ENCODE data around the gene GPRC5A.

GPRC5A gene

DNA sequence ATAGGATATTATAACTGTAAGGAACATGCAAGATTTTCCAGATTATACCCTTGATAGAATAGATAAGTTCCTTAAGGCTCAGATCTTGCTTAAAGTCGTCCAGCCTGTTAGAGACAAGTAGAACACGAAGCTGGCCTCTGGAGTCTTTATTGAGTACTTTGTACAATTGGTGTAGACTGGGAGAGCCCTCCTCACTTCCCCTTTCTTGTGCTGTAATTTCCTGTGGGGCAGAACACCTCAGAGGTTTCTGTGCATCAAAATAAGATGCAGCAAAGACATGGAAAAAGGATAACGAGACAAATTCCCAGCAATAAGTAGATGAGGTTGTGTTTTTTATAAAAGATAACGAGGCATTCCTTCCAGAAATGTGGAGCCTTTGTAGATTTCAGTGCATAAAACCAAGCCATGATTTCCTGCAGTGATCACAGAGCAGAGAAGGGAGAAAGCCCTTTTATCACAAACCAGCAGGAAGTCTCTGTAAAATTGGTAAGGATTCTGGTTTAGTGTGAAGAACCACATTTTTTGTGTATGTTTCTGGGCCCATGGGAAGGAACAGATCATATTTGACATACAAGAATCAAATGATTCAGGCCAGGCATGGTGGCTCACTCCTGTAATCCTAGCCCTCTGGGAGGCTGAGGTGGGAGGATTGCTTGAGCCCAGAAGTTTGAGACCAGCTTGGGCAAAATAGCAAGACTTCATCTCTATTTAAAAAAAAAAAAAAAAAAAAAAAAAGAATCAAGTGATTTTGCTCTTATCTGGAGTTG lies 18.0 kb downstream of the GPRC5A start:
- peak; percentile 27 for DNase-seq (ENCODE audit: low read depth)
- TF ChIP-seq, protein P1, sequence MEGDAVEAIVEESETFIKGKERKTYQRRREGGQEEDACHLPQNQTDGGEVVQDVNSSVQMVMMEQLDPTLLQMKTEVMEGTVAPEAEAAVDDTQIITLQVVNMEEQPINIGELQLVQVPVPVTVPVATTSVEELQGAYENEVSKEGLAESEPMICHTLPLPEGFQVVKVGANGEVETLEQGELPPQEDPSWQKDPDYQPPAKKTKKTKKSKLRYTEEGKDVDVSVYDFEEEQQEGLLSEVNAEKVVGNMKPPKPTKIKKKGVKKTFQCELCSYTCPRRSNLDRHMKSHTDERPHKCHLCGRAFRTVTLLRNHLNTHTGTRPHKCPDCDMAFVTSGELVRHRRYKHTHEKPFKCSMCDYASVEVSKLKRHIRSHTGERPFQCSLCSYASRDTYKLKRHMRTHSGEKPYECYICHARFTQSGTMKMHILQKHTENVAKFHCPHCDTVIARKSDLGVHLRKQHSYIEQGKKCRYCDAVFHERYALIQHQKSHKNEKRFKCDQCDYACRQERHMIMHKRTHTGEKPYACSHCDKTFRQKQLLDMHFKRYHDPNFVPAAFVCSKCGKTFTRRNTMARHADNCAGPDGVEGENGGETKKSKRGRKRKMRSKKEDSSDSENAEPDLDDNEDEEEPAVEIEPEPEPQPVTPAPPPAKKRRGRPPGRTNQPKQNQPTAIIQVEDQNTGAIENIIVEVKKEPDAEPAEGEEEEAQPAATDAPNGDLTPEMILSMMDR (IDR thresholded peaks at IDR 0.05; ENCODE audit: insufficient read depth, low read depth, low read length, missing control alignments): no peak
- no peak overlapping the region for H3K4me3 ChIP-seq (ENCODE audit: low read depth, low read length)

DNA sequence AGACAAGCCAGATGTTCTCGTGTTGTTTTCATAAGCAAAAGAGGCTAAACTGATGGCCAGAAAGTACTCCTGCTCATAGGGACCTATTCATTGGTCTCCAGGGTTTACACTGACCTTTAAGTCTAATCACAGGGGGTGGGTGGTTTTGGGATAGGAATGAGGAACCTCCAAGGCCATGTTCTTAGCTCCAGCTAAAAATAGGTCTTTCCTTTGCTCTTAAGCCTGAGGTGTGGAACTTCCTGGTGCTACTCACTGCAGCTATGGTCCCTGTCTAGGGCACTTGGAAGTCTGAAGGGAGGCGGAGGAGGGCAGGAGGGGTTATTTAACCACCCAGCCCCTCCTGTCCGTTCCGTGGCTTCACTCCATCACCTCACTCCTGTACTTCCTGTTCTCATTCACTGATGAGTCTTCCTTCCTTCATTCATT lies 18.6 kb downstream of the GPRC5A start:
- DNase-seq (ENCODE audit: low read depth): no peak
- no peak overlapping the region for H3K4me3 ChIP-seq (ENCODE audit: low read depth, low read length)
- TF ChIP-seq, protein P1 (IDR thresholded peaks at IDR 0.05; ENCODE audit: insufficient read depth, low read depth, low read length, missing control alignments): no peak

DNA sequence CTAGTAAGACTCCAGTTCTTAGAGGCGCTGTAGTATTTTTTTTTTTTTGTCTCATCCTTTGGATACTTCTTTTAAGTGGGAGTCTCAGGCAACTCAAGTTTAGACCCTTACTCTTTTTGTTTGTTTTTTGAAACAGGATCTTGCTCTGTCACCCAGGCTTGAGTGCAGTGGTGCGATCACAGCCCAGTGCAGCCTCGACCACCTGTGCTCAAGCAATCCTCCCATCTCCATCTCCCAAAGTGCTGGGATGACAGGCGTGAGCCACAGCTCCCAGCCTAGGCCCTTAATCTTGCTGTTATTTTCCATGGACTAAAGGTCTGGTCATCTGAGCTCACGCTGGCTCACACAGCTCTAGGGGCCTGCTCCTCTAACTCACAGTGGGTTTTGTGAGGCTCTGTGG lies 21.3 kb downstream of the GPRC5A start:
- DNase-seq (ENCODE audit: low read depth): no peak
- TF ChIP-seq, protein P1 (IDR thresholded peaks at IDR 0.05; ENCODE audit: insufficient read depth, low read depth, low read length, missing control alignments): no peak
- H3K4me3 ChIP-seq (ENCODE audit: low read depth, low read length): no peak overlapping the region

DNA sequence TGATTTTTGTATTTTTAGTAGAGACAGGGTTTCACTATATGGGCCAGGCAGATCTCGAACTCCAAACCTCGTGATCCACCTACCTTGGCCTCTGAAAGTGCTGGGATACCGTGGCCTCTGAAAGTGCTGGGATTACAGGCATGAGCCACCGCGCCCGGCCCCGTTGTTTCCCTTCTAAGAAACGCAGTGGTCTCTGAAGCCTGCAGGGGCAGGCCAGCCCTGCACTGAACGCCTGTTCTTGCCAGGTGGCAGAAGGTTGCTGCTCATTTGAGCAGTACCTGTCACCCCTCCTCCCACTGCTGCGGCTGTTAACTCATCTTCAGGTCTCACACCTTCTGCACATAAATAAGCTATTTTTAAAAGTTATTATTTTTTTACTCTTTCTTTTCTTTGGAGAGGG lies 24.3 kb downstream of the GPRC5A start:
- no peak for DNase-seq (ENCODE audit: low read depth)
- H3K4me3 ChIP-seq (ENCODE audit: low read depth, low read length): no peak overlapping the region
- TF ChIP-seq, protein P1 (IDR thresholded peaks at IDR 0.05; ENCODE audit: insufficient read depth, low read depth, low read length, missing control alignments): no peak

DNA sequence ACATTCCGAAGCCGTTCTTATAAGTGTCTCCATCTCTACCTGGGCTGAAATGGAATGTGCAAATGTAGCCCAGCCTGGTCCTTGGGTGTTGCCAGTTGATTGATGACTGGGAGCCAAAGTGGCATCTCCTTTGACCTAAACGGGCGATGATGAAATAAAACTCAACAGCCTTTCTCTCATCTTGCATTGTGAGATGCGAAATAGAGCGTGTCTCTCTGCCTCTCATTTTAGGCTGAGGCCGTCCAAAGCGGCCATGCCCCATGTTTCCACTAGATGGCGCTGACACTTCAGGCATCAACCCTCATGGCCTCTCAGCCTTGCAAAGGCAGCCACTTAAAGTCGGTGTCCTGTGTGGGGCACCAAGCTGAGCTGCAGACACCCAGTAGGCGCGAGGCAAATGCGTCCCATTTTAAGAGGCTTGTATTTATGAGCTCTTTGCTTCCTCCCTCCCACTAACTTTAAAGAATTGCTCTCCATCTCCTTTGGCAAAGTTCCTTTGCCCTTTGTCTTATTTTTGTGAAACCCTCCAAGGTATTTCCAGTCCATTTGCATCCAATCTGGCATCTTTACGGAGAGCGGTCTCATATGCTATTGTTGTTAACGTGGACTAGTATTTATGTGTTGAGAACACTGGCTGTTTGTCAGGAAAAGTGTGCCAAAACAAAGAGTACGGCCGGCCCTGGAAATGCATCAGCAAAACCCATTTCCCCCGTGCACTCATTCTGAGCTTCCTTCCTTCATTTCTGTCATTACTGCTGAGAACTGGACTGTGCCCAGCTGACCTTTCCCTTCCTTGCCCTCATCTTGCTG lies 25.0 kb downstream of the GPRC5A start:
- peak; percentile 84 for DNase-seq (ENCODE audit: low read depth)
- H3K4me3 ChIP-seq (ENCODE audit: low read depth, low read length): no peak overlapping the region
- TF ChIP-seq, protein P1 (IDR thresholded peaks at IDR 0.05; ENCODE audit: insufficient read depth, low read depth, low read length, missing control alignments): peak; percentile 99

DNA sequence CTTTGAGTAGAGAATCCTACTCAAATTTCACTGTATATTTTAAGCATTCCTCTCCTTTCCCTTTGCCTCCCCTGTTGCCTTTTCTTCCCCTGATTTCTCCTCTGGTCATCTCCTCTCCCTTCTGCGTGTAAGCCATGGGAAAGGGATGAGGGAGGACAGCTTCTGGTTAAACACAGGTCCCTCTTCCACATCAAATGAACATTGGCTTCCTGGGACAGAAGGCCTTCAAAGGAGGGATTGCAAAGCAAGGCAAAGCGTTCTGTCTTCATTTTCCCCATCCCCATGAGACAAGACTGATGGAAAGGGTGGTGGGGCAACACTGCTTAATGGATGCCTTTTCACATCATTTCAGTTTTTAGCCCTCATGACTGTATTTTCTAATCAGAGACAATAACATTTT lies 26.2 kb downstream of the GPRC5A start:
- DNase-seq (ENCODE audit: low read depth): no peak
- TF ChIP-seq, protein P1 (IDR thresholded peaks at IDR 0.05; ENCODE audit: insufficient read depth, low read depth, low read length, missing control alignments): no peak
- H3K4me3 ChIP-seq (ENCODE audit: low read depth, low read length): no peak overlapping the region

Measured in GM12865 (cell line).